Neuron (in vitro differentiated cells): ENCODE data around the gene FAM217A.
"Not testable (repeated sequence)": the region's sequence is repeated elsewhere in the genome, so short reads cannot be mapped to it uniquely, and the experiment has no call there.

ENCODE experiments used
- H2AFZ ChIP-seq: one replicate; pipeline ENCODE4 v1.6.1; 2013; ENCODE audit warnings: low read depth, mild to moderate bottlenecking, inconsistent platforms, low read length, moderate library complexity
- H3K27me3 ChIP-seq: one replicate; pipeline ENCODE4 v1.6.1; 2013; ENCODE audit warnings: low read length; ENCODE audit not compliant: insufficient read depth
- H3K36me3 ChIP-seq: one replicate; pipeline ENCODE4 v1.6.1; 2013; ENCODE audit warnings: low read length; ENCODE audit not compliant: insufficient read depth
- H3K4me1 ChIP-seq: one replicate; pipeline ENCODE4 v1.6.1; 2013; ENCODE audit warnings: low read length; ENCODE audit not compliant: insufficient read depth
- H3K4me3 ChIP-seq: 2 replicates; pipeline ENCODE4 v1.5.1; 2013; ENCODE audit warnings: mild to moderate bottlenecking, low read length, moderate library complexity
- H3K9me3 ChIP-seq: one replicate; pipeline ENCODE4 v1.6.1; 2013; ENCODE audit warnings: low read length

The FAM217A gene

DNA sequence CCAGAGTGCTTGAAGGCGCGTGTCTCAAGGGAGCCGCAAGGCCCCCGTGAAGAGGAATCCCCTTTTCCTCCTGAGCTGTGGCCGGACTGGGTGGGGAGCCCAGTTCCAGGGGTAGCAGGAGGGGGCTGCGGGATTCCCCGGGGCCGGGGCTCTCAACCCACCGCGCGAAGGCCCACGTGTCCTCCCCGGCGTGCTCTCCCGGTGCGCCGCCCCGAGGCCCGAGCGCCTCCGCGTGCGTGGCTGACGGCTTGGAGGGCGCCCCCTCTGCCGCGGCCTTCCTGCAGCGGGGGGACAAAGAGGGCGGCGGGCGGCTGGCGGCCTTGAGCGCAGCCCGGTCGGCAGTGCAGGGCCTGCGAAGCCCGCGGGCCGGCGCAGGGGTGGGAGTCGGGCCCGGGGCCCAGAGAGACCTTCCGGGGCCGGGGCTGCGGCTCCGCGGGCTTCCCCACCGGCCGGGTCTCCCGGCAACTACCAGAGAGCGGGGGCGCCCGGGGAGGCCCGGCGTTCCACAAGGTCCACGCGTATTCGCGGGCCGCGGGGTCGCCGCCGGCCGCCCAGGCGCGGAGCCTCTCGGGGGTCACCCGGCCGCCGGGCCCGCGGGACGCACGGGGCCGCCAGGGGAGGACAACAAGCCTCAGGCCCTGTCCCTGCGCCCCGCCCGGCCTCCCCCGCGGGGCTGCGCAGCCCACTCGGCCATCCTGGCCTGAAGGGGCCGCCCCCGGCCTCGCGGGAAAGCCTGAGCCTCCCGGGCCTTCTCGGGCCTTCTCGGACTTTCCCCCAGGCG, at the start of gene FAM217A:
TSS of gene FAM217A (minus strand) at position 447 of the 781 bp plus-strand sequence. CDS start 1,723 bp downstream, outside the sequence.
- Histone ChIP-seq H3K4me1 (peaks cover 2% of the 10 kb centered on the region), H2AFZ (no peak within 1 kb of the TSS), H3K4me3 (no peak within 1 kb of the TSS), H3K9me3 (peaks cover 2% of the 10 kb centered on the region), H3K36me3 (no peaks in the 10 kb centered on the region), H3K27me3 (no peaks in the 10 kb centered on the region)

DNA sequence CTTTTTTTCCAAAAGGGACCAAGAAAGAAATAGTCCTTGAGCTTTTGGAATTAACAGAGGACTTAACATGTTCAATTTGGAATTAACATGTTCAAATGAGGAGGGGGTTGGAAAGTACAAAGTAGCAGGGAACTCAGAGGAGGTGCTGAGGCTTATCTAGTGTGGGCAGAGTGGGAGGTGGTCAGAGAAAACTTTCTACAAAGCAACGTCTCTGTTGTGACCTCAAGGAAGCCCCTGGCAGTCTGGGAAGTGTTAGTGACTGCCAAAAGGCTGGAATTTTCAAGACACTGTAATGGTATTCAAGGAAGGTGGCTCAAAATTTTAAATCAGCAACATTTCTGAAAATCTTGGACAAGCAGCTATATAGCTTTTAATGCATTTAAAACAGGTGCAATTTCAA, 49.1 kb upstream of the FAM217A start:
- Histone ChIP-seq H3K27me3 (no peaks in the 10 kb centered on the region), H2AFZ (no peak overlapping the region), H3K36me3 (peaks cover 60% of the 10 kb centered on the region), H3K9me3 (peaks cover 2% of the 10 kb centered on the region), H3K4me3 (no peak overlapping the region), H3K4me1 (no peaks in the 10 kb centered on the region)

GRCh38 chr6:4125933-4126864, 47.3 kb upstream of the FAM217A start:
- no peak overlapping the region for H3K4me3 ChIP-seq
- no peak overlapping the region for H2AFZ ChIP-seq
- H3K4me1 ChIP-seq, result no peaks in the 10 kb centered on the region
- peaks cover 62% of the 10 kb centered on the region for H3K36me3 ChIP-seq
- H3K9me3 ChIP-seq, result no peaks in the 10 kb centered on the region
- H3K27me3 ChIP-seq, result no peaks in the 10 kb centered on the region

- Histone ChIP-seq H3K27me3 (no peaks in the 10 kb centered on the region), H2AFZ (no peak overlapping the region), H3K36me3 (peaks cover 65% of the 10 kb centered on the region), H3K4me3 (no peak overlapping the region), H3K4me1 (no peaks in the 10 kb centered on the region), H3K9me3 (peaks cover 3% of the 10 kb centered on the region)
Measured at GRCh38 chr6:4125500-4125899, 46.6 kb upstream of the FAM217A start.

DNA sequence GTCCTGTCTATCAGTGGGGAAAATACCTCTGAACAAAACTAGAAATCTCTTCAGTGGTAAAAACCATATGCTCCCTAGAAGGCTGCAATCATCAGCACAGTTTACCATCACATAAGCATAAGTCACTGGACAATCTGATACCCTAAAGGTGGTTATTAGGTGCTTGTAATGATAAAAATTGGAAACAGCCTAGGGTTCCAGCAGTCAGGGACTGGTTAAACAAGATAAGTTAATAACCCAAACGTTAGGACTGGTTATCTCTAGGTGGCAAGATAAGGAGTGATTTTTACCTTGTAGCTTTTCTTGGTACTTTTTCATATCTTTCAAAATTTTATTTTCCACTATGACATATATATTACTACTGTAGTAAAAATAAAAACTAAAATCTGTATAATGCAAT, 45.4 kb upstream of the FAM217A start:
- peaks cover 3% of the 10 kb centered on the region for H3K9me3 ChIP-seq
- peaks cover 61% of the 10 kb centered on the region for H3K36me3 ChIP-seq
- no peak overlapping the region for H3K4me3 ChIP-seq
- no peak overlapping the region for H2AFZ ChIP-seq
- H3K4me1 ChIP-seq, result no peaks in the 10 kb centered on the region
- H3K27me3 ChIP-seq, result no peaks in the 10 kb centered on the region

GRCh38 chr6:4115741-4116140, 36.8 kb upstream of the FAM217A start:
- no peak overlapping the region for H2AFZ ChIP-seq
- no peaks in the 10 kb centered on the region for H3K27me3 ChIP-seq
- H3K9me3 ChIP-seq, result no peaks in the 10 kb centered on the region
- no peaks in the 10 kb centered on the region for H3K4me1 ChIP-seq
- H3K36me3 ChIP-seq, result peaks cover 41% of the 10 kb centered on the region
- no peak overlapping the region for H3K4me3 ChIP-seq

DNA sequence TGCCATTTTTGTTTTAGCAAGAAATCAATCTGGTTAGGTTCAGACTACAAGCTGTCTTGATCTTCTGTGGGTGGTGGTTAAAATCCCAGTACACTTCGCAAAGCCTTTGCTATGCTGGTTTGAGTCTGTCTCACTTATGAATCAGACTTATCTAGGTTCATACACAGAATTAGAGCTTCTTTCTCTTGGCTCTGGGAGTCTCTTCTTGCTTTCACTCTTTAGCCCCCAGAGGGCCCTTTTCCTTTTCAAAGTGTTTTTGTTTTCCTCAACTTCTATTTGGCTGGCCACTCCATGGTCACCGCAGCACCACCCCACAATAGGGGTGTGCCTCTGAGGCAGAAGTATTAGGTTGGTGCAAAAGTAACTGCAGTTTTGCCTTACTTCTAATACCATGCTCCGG, 35.2 kb upstream of the FAM217A start:
- H3K27me3 ChIP-seq, result no peaks in the 10 kb centered on the region
- H3K4me3 ChIP-seq, result no peak overlapping the region
- H2AFZ ChIP-seq, result no peak overlapping the region
- H3K9me3 ChIP-seq, result no peaks in the 10 kb centered on the region
- H3K36me3 ChIP-seq, result peaks cover 31% of the 10 kb centered on the region
- H3K4me1 ChIP-seq, result no peaks in the 10 kb centered on the region

GRCh38 chr6:4113649-4114048, 34.7 kb upstream of the FAM217A start:
- peaks cover 3% of the 10 kb centered on the region for H3K27me3 ChIP-seq
- H3K9me3 ChIP-seq, result no peaks in the 10 kb centered on the region
- H3K4me1 ChIP-seq, result no peaks in the 10 kb centered on the region
- no peak overlapping the region for H2AFZ ChIP-seq
- no peak overlapping the region for H3K4me3 ChIP-seq
- H3K36me3 ChIP-seq, result peaks cover 26% of the 10 kb centered on the region

- Histone ChIP-seq H2AFZ (no peak overlapping the region), H3K4me3 (no peak overlapping the region), H3K27me3 (peaks cover 3% of the 10 kb centered on the region), H3K36me3 (peaks cover 21% of the 10 kb centered on the region), H3K9me3 (no peaks in the 10 kb centered on the region), H3K4me1 (no peaks in the 10 kb centered on the region)
Measured at GRCh38 chr6:4112366-4112765, 33.4 kb upstream of the FAM217A start.

DNA sequence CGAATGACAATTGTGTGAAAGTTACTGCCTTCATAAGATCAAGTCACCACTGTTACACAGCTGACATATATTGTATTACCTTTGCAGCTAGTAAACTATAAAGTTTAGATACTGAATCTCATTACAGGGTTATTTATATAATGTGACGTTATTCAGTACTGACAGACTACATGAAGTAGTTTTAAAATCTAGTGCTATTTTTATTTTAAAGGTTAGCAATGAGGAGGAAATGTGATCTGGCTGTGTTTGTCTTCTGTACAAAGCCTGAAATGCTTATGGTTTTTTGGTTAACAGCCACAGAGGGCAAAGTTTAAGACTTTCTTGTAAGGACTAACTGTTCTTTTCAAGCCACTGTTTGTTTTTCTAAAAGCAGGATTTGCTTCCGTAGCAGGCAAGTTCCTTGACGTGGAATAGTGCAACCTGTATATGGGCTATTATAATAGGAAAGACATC, 30.5 kb upstream of the FAM217A start:
- not testable (repeated sequence) for H2AFZ ChIP-seq, H3K36me3 ChIP-seq, H3K27me3 ChIP-seq, H3K9me3 ChIP-seq, H3K4me1 ChIP-seq, H3K4me3 ChIP-seq

DNA sequence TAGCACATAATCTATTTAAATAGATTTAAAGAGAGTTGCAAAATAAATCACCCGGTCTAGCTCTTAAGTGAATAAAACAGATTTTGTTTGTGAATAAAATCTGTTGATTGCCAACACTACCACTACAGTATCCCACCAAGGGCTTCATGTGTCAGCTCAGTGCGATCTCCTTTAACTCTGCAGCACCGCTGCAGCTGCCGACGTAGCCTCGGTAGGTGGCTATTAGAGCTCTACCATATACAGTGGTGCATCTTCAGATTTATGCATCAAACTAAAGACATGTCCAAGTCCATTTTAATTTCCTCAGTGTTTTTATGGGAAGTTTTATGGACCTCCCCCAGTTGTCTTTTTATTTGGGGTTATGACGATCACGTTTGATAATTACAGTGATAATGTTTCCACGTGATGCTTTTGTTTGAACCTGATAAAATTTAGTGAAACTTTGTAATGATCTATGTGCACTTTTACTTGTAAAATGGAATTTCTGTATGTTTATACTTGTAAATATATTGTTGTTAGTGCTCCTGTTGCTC, 29.7 kb upstream of the FAM217A start:
- Histone ChIP-seq H3K27me3 (peaks cover 3% of the 10 kb centered on the region), H3K36me3 (no peaks in the 10 kb centered on the region), H2AFZ (no peak overlapping the region), H3K9me3 (no peaks in the 10 kb centered on the region), H3K4me3 (no peak overlapping the region), H3K4me1 (no peaks in the 10 kb centered on the region)

- H3K4me3 ChIP-seq, result no peak overlapping the region
Measured at GRCh38 chr6:4107873-4108272, 28.9 kb upstream of the FAM217A start.

GRCh38 chr6:4105980-4106536, 27.1 kb upstream of the FAM217A start:
- Histone ChIP-seq H3K36me3 (no peaks in the 10 kb centered on the region), H3K9me3 (no peaks in the 10 kb centered on the region), H3K4me3 (no peak overlapping the region), H2AFZ (no peak overlapping the region), H3K27me3 (peaks cover 3% of the 10 kb centered on the region), H3K4me1 (no peaks in the 10 kb centered on the region)

More at GRCh38 chr6:4107873-4108272, 28.9 kb upstream of the FAM217A start:
- no peak overlapping the region for H2AFZ ChIP-seq
- H3K4me1 ChIP-seq, result no peaks in the 10 kb centered on the region
- H3K36me3 ChIP-seq, result no peaks in the 10 kb centered on the region
- peaks cover 3% of the 10 kb centered on the region for H3K27me3 ChIP-seq
- no peaks in the 10 kb centered on the region for H3K9me3 ChIP-seq
